BJ (cell line): ENCODE data around the gene ABL2. TPM values are rescaled to one million over a fixed set of nuclear protein-coding genes. Genes with fewer than 3 reads are reported as not detected.

Experiments
- CTCF ChIA-PET: fragments of 350-600 bp; formaldehyde crosslinking; extraction: SDS; loops from one replicate; lab custom pipeline; 2021; ENCODE audit warnings: antibody characterized with exemption, inconsistent platforms; lab: Yijun Ruan, JAX
- POLR2A ChIA-PET: fragments of 300-600 bp; sonication (Branson Sonifier 250); formaldehyde crosslinking; extraction: SDS; loops from one replicate; lab custom pipeline; 2021; ENCODE audit warnings: antibody characterized with exemption; lab: Charles Lee
- DNase-seq: peaks from one replicate; pipeline ENCODE4 v3.0.0-alpha.2; 2011; ENCODE audit warnings: low read depth
- H3K27me3 ChIP-seq: 2 replicates; pipeline ENCODE4 v1.6.0; 2011; ENCODE audit warnings: low read length; ENCODE audit not compliant: control insufficient read depth, insufficient read depth
- H3K36me3 ChIP-seq: 2 replicates; pipeline ENCODE4 v1.5.1; 2011; ENCODE audit warnings: low read length; ENCODE audit not compliant: control insufficient read depth, insufficient read depth
- H3K4me3 ChIP-seq: 2 replicates; pipeline ENCODE4 v1.5.1; 2011; ENCODE audit warnings: low read depth, mild to moderate bottlenecking, control low read depth, low read length
- polyA plus RNA-seq: library from polyadenylated mRNA; depleted of rRNA; stranded (reverse); fragments of >200 nt; gene quantifications from 2 replicates; pipeline ENCODE4 v1.2.3, GENCODE V29; 2011
- TF ChIP-seq, protein P1 (sequence below): IDR thresholded peaks from 2 replicates; pipeline ENCODE4 v1.5.1; 2011; ENCODE audit warnings: low read depth, mild to moderate bottlenecking, control low read depth, inconsistent platforms, low read length, moderate library complexity; ENCODE audit not compliant: insufficient read depth

The ABL2 gene
- polyA plus RNA-seq, 1 experiment: 18.7 TPM

DNA sequence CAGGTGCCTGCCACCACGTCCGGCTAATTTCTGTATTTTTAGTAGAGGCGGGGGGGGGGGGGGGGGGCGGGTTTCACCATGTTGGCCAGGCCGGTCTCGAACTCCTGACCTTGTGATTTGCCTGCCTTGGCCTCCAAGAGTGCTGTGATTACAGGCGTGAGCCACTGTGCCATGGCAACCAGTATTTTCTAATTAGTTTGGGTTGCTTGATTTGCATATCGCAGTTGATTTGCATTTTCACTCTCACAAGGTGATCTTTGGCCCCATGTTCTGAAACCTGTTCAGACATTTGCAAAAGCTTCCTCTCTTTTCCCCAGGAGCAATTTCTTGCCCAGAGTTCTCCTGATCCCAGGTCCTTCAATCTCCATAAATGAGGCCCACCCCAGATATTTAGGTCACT lies 145.9 kb downstream of the ABL2 start:
- ChIA-PET CTCF (interaction anchor here (1.0 kb wide), 1 partner anchor 24 kb away, joined by 3 read pairs; no protein-coding TSS in a partner anchor), POLR2A (no interaction called here)
- TF ChIP-seq, protein P1, sequence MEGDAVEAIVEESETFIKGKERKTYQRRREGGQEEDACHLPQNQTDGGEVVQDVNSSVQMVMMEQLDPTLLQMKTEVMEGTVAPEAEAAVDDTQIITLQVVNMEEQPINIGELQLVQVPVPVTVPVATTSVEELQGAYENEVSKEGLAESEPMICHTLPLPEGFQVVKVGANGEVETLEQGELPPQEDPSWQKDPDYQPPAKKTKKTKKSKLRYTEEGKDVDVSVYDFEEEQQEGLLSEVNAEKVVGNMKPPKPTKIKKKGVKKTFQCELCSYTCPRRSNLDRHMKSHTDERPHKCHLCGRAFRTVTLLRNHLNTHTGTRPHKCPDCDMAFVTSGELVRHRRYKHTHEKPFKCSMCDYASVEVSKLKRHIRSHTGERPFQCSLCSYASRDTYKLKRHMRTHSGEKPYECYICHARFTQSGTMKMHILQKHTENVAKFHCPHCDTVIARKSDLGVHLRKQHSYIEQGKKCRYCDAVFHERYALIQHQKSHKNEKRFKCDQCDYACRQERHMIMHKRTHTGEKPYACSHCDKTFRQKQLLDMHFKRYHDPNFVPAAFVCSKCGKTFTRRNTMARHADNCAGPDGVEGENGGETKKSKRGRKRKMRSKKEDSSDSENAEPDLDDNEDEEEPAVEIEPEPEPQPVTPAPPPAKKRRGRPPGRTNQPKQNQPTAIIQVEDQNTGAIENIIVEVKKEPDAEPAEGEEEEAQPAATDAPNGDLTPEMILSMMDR: no peak
- Histone ChIP-seq H3K27me3 (no peaks in the 10 kb centered on the region), H3K36me3 (peaks cover 5% of the 10 kb centered on the region; the same call in 1 of the 2 replicates), H3K4me3 (no peak overlapping the region)
- no peak for DNase-seq

DNA sequence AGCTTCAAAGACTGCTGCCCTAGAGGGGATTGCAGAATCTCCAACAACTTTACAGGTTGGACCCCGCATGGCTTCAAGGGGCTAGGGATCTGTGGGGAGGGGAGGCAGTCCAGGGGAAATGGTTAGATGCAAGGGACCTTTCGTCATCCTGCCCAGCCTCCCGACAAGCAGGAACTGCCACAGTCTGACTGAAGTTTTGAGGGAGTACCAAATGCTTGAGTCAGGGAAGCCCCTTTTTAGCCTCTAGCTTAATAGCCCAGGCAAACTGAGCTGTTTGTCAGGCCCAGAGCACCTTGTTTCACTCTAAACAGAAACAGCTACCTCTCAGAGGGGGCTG lies 146.5 kb downstream of the ABL2 start:
- ChIA-PET POLR2A (interaction anchor here (0.5 to 0.8 kb wide), 3 partner anchors 19 to 101 kb away, joined by 3 to 7 read pairs (median 4); no protein-coding TSS in a partner anchor), CTCF (interaction anchor here (1.0 kb wide), 1 partner anchor 25 kb away, joined by 3 read pairs; no protein-coding TSS in a partner anchor)
- DNase-seq: no peak
- Histone ChIP-seq H3K4me3 (peak overlapping the region; percentile 90), H3K36me3 (peaks cover 4% of the 10 kb centered on the region; the same call in 1 of the 2 replicates), H3K27me3 (no peaks in the 10 kb centered on the region)
- TF ChIP-seq, protein P1: no peak

DNA sequence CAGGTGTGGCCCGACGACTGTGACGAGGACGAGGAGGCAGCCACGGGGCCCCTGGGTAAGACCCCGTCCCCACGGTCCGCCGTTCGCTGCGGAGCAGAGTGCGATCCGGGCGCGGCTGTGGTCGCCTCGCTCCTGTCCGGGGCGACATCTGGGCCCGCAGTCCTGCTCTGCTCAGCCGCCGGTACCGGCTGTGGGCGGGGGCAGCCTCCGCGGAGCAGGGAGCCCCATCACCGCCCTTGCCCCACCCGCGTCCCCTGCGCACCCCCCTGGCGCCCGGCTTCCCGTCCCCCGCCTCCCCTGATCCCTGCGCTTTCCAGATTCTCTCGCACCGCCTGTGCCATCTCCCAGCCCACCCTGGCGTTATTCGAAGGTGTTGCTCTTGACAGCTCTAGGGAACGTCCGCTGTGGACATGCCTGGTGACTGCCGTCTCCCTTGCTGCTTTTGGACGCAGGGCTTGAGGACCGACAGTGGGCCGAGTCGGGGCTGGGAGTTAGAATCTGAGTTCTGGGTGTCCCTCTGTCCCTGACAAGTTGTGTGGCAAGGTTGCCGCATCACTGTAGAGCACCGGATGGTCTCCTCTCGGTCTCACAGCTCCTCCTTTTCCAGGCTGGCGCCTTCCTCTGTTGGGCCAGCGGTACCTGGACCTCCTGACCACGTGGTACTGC lies 147.0 kb downstream of the ABL2 start:
- Histone ChIP-seq H3K27me3 (no peaks in the 10 kb centered on the region), H3K36me3 (peaks cover 4% of the 10 kb centered on the region; the same call in 1 of the 2 replicates), H3K4me3 (peak overlapping the region; percentile 90)
- TF ChIP-seq, protein P1: no peak
- DNase-seq: no peak
- CTCF ChIA-PET: no interaction called here
- POLR2A ChIA-PET: interaction anchor here (0.5 to 0.8 kb wide), 4 partner anchors 20 to 269 kb away, joined by 3 to 7 read pairs (median 4); no protein-coding TSS in a partner anchor

DNA sequence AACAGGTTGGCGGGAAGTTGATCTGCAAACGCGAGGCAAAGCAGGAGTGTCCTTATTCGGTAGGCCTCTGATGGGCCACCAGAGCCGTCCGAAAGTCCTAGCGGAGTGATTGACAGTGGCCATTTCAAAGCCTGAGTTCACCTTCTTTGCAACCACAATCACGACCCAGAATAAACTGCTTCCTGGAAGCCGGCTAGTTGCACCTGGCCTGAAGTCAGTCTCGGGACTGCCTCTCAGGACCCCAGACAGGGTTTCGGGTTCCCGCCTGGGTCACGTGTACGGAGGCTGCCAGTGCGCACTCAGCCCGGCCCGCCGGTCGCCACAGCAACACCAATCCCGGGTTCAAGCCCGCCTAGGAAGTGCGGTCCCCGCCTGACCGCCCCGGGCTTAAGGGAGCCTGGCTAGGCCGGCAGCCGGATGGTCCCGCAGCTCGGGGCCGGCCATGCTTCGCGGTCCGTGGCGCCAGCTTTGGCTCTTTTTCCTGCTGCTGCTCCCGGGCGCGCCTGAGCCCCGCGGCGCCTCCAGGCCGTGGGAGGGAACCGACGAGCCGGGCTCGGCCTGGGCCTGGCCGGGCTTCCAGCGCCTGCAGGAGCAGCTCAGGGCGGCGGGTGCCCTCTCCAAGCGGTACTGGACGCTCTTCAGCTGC lies 147.7 kb downstream of the ABL2 start, which contains the start of gene TOR3A:
TSS of gene TOR3A (plus strand) at position 384 of the 646 bp plus-strand sequence. CDS start at position 443, 59 bp downstream.
- POLR2A ChIA-PET: interaction anchor here (0.5 kb wide), 1 partner anchor 269 kb away, joined by 4 read pairs; no protein-coding TSS in a partner anchor
- no peak for DNase-seq
- CTCF ChIA-PET: interaction anchor here (0.6 to 1.5 kb wide), 4 partner anchors 193 to 305 kb away, joined by 3 to 4 read pairs (median 3); partner anchors contain the start of gene SOAT1
- Histone ChIP-seq H3K36me3 (peaks cover 4% of the 10 kb centered on the region; the same call in 1 of the 2 replicates), H3K27me3 (no peaks in the 10 kb centered on the region), H3K4me3 (peak within 1 kb of the TSS; percentile 90)
- TF ChIP-seq, protein P1: no peak
